Fibroblast of the conjunctiva (primary cell): ENCODE data around the gene TECPR1.

Experiments
- DNase-seq: peaks from one replicate; pipeline ENCODE4 v3.0.0-alpha.2; 2010; ENCODE audit warnings: low read depth

TECPR1 gene

GRCh38 chr7:98211676-98212531 is 40.1 kb downstream of the TECPR1 start:
- no peak for DNase-seq

- no peak for DNase-seq
These were observed 40.8 kb downstream of the TECPR1 start, which contains the start of gene BHLHA15 for GRCh38 chr7:98211221-98211675. Gene BHLHA15 (plus strand): TSS chr7:98211439. CDS start chr7:98212310, 871 bp downstream.

GRCh38 chr7:98210513-98211220 is 41.4 kb downstream of the TECPR1 start:
- DNase-seq: no peak

GRCh38 chr7:98209166-98209920 is 42.7 kb downstream of the TECPR1 start:
- no peak for DNase-seq

GRCh38 chr7:98206451-98207330 is 45.3 kb downstream of the TECPR1 start:
- no peak for DNase-seq

GRCh38 chr7:98205162-98205845 is 46.7 kb downstream of the TECPR1 start:
- DNase-seq: no peak

GRCh38 chr7:98204670-98205069 is 47.4 kb downstream of the TECPR1 start:
- DNase-seq: no peak

GRCh38 chr7:98203964-98204605 is 47.9 kb downstream of the TECPR1 start:
- no peak for DNase-seq

- no peak for DNase-seq
These were observed 48.6 kb downstream of the TECPR1 start for GRCh38 chr7:98203261-98203963.

- DNase-seq: no peak
These were observed 49.5 kb downstream of the TECPR1 start for GRCh38 chr7:98202367-98203195.

GRCh38 chr7:98200364-98200763 is 51.7 kb downstream of the TECPR1 start:
- no peak for DNase-seq

GRCh38 chr7:98199131-98199530 is 52.9 kb downstream of the TECPR1 start:
- no peak for DNase-seq

GRCh38 chr7:98196706-98197605 is 55.1 kb downstream of the TECPR1 start:
- no peak for DNase-seq

- DNase-seq: no peak
These were observed 57.2 kb downstream of the TECPR1 start for GRCh38 chr7:98194672-98195457.

GRCh38 chr7:98194186-98194585 is 57.8 kb downstream of the TECPR1 start:
- DNase-seq: no peak

- DNase-seq: no peak
These were observed 58.4 kb downstream of the TECPR1 start for GRCh38 chr7:98193474-98194180.
